ENCODE data around the gene CA14. TPM values are rescaled to one million over a fixed set of nuclear protein-coding genes. Genes with fewer than 3 reads are reported as not detected.

CA14 gene
- total RNA-seq, 4 donors from 2014 or later = 0.22 to 2.3 TPM; not detected in 2

- TF ChIP-seq EP300 (IDR thresholded peaks at IDR 0.05) = no peak
- TF ChIP-seq CTCF (IDR thresholded peaks at IDR 0.05) = no peak
- TF ChIP-seq POLR2A (IDR thresholded peaks at IDR 0.05) = no peak
- Histone ChIP-seq H3K36me3 (peaks cover 0 to 44% (median 0%) of the 10 kb centered on the region in 3 donors), H3K4me3 (no peak overlapping the region), H3K27me3 (no peaks in the 10 kb centered on the region), H3K27ac (no peak overlapping the region), H3K9me3 (no peaks in the 10 kb centered on the region), H3K4me1 (no peaks in the 10 kb centered on the region)
- 83 to 93% methylated on average over 10 of the region's 10 CpGs for WGBS, 2 donors
- no peak for DNase-seq (ENCODE audit: low spot score in 2 of 2)
Observed at GRCh38 chr1:150309758-150310508, 52.4 kb downstream of the CA14 start.

- DNase-seq (ENCODE audit: low spot score in 2 of 2) = no peak
- Histone ChIP-seq H3K27me3 (no peaks in the 10 kb centered on the region), H3K9me3 (no peaks in the 10 kb centered on the region), H3K27ac (no peak overlapping the region), H3K4me3 (no peak overlapping the region), H3K4me1 (no peaks in the 10 kb centered on the region), H3K36me3 (peaks cover 0 to 36% (median 0%) of the 10 kb centered on the region in 3 donors)
- WGBS, 2 donors = 88 to 93% methylated on average over 2 of the region's 2 CpGs
- TF ChIP-seq CTCF (IDR thresholded peaks at IDR 0.05) (no peak), EP300 (IDR thresholded peaks at IDR 0.05) (no peak), POLR2A (IDR thresholded peaks at IDR 0.05) (no peak)
Observed at GRCh38 chr1:150311762-150312161, 54.2 kb downstream of the CA14 start.

Small RNA genes within 50 kb of the gene (small RNA-seq; reads per million reads assigned to genes)
- gene RN7SL480P = not detected
- 0.57 reads per million for gene RNU2-17P

Other genes with a start within 250 kb of the CA14 start
- gene OTUD7B, start 247.0 kb upstream of the CA14 start, total RNA-seq = 10 to 100 TPM; 54.3 to 84.6 (median 80.1) TPM
- 10 to 100 TPM; 32.6 to 41.2 (median 37.1) TPM for gene VPS45, start 190.0 kb upstream of the CA14 start, total RNA-seq
- 10 to 100 TPM; 37.8 to 55.2 (median 39.9) TPM for gene PLEKHO1, start 107.9 kb upstream of the CA14 start, total RNA-seq
- gene ANP32E, start 21.7 kb upstream of the CA14 start, total RNA-seq = 10 to 100 TPM; 17.7 to 29.9 (median 23.7) TPM
- 100 to 1,000 TPM in 1 of 4 donors, 10 to 100 TPM in 3; 68.1 to 108 (median 87.3) TPM for gene APH1A, start 11.2 kb downstream of the CA14 start, total RNA-seq
- gene C1orf54, start 15.0 kb downstream of the CA14 start, total RNA-seq = 10 to 100 TPM in 3 of 4 donors, 1 to 10 TPM in 1; 5.2 to 25.8 (median 14.1) TPM
- gene CIART, start 24.8 kb downstream of the CA14 start, total RNA-seq = 10 to 100 TPM in 1 of 4 donors, 1 to 10 TPM in 3; 2.7 to 12.8 (median 6.4) TPM
- 10 to 100 TPM; 31.4 to 55.5 (median 44.3) TPM for gene MRPS21, start 36.1 kb downstream of the CA14 start, total RNA-seq
- gene PRPF3, start 63.8 kb downstream of the CA14 start, total RNA-seq = 10 to 100 TPM; 50.4 to 81.0 (median 66.3) TPM
- gene RPRD2, start 106.4 kb downstream of the CA14 start, total RNA-seq = 10 to 100 TPM; 16.2 to 27.6 (median 24.8) TPM
- gene TARS2, start 229.6 kb downstream of the CA14 start, total RNA-seq = 10 to 100 TPM; 12.2 to 25.5 (median 18.6) TPM